ENCODE measurements around the gene CDYL.
"Not testable (repeated sequence)": the region's sequence is repeated elsewhere in the genome, so short reads cannot be mapped to it uniquely, and the experiment has no call there.

The CDYL gene

DNA sequence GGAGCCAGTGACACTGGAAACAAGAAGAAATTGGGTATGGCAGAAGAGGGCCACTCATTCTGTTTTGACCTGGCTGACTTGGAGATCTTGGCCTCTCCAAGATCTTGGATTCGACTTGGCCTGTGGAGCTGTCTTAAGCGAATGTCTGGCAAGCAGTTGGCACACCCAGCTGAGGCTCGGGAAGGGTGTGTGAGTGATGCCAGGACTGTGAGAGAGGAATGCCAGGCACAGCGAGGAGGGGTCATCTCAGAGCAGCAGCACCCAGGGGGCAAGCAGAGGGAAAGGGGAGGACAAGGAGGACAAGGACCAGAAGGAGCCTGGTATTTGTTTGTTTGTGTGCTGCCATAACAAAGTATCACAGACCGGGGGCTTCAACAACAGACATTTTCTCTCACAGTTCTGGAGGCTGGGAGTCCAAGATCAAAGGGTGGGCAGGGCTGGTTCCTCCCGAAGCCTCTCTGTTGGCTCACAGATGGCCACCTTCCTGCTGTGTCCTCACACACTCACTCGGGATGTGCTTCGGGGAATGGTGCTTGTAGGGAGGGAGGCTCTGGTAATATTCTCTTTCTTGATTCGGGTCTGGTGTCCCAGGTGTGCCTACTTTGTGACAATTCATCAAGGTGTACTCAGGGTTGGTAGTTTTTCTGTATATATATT lies 194.7 kb downstream of the CDYL start:
- no peak for DNase-seq

DNA sequence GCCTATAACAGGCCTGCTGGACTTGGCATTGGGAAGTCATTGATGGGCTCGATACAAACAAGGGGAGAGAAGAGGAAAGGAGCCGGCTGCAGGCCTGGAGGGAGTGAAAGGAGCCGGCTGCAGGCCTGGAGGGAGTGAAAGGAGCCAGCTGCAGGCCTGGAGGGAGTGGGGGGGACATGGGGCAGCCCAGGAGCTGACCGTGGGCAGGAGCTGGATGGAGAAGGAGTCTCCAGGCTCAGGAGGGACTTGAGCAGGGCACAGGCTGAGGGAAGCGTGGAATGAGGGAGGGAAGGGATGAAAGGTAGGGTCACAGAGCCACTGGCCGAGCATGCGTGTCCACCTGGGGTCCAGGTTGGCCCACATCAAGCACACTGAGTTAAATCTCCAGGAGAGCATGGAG lies 195.6 kb downstream of the CDYL start:
- DNase-seq: no peak

DNA sequence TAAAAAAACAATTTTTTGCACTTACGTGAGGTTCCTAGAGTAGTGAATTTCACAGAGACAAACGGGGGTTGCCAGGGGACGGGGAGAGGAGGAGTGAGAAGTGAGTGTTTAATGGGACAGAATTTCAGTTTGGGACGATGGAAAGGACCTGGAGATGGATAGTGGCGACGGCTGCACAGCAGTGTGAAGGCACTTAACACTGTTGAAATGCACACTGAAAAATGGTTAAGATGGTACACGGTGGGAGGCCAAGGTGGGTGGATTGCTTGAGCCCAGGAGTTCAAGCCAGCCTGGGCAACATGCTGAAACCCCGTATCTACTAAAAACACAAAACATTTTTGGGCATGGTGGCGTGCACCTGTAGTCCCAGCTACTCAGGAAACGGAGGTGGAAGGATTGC lies 196.2 kb downstream of the CDYL start:
- DNase-seq: no peak

DNA sequence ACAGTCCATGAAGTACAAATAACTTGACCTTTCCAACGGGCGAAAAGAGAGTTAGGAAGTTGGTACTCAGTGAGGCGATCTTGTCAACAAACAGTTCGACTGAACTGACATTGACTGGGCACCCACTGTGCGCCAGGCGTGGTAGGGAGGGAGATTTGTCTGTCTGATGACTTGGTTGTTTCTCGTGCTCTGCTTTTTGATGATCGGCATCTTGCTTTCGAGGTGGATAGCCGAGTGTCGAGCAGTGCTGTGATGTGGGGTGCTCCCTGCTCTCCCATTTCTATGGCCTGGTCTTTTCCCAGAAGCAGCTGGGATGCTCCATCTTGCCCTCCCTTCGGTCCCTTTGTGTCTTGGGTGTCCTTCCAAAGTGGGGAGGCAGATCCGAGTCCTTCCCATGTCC lies 197.2 kb downstream of the CDYL start:
- no peak for DNase-seq

DNA sequence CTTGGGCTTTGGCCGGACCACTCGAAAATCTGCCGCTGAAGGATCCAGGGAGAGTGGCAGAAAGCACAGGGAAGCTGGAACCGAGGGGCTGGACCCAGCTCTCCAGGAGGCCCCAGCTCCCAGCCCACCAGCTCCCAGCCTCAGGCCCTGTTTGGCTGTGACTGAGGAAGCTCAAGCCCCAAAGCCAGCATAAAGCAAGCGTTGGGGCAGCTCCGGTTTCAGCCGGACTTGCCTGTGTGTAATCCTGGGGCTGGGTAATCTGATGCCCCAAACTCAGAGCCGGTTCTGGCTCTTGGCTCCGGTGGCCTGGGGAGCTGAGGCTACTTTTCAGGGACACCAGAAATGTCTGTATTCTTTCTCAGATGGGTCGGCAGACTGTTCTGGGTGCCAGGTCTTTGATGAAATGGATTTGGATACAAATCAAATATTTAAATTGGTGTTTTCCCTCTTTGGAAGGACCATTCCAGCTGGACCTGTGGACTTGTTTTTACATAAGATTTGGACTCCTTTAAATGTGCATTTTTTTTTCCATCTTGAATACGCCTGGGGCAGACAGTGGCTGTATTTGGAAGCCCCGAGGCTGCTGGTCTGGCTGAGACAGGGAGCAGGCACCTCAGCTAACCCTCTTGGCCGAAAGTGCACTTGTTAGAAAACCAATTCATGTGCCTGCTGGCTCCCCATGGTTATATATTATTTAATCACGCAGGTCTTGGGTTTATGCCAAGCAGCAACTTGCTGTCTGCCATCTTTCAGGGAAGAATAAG lies 198.0 kb downstream of the CDYL start:
- DNase-seq: no peak

DNA sequence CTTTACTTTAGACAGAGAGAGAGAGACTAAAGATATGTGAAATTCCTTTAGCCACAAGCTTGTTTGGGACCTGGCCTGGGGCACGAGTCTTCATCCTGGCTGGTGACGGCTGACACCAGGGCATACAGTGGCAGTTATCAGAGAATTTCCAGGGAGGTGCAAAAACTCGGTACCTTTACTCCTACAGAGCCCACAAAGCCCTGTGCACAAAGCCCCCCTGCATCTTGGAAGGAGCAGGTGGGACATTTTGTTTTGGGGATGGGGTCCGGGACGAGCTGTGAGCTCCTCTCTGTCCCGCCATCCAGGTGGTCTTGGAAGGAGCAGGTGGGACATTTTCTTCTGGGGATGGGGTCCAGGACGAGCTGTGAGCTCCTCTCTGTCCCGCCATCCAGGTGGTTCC lies 198.8 kb downstream of the CDYL start:
- DNase-seq: no peak

DNA sequence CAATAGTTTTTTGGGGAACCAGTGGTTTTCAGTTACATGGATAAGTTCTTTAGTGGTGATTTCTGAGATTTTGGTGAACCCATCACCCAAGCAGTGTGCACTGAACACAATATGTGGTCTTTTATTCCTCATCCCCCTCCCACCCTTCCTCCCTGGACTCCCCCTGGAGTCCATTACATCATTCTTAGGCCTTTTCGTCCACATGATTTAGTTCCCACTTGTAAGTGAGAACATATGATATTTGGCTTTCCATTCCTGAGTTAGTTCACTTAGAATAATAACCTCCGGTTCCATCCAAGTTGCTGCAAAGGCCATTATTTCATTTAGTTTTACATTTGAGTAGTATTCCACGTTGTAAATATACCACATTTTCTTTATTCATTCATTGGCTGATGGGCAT lies 199.3 kb downstream of the CDYL start:
- DNase-seq: no peak

DNA sequence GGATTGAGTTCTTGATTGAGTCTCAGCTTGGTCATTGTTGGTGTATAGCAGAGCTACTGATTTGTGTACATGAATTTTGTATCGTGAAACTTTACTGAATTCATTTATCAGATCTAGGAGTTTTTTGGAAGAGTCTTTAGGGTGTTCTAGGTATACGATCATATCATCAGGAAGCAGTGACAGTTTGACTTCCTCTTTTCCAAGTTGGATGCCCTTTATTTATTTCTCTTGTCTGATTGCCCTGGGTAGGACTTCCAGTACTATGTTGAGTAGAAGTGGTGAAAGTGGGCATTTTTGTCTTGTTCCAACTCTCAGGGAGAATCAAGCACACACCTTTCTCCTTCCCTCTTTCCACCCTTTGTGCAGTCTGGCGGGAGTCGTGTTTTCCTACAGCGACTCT lies 201.3 kb downstream of the CDYL start:
- no peak for DNase-seq

DNA sequence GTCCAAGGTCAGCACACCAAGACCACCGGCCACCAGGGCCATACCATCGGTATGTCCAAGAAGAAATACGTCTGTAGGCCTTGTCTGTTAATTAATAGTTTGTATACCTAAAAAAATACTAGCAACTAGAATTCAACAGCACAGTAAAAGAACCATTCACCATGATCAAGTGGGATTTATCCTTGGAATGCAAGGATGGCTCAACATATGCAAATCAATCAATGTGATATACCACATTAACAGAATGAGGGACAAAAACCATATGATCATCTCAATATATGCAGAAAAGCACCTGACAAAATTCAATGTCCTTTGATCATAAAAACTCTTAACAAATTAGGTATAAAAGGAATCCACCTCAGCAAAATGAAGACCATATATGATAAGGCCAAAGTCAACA lies 203.2 kb downstream of the CDYL start:
- DNase-seq: no peak

DNA sequence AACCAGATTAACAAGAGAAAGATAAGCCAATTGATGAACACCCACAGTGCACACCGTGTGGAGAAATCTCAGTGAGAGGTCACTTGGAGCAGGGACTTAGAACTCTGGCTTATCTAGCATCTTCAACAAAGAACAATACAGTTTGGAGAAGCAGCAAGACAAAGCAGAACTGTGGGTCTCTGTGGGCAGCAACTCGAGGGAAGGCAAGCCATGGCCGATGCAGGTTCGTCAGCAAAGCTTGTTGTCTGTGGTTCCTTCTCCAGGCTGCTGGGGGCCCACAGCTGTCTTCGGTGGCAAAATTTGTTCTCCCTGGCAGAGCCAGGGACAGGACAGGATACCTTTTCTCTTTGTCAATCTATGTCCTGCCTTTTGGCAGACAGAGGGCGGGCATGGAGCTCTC lies 205.6 kb downstream of the CDYL start:
- DNase-seq: no peak

DNA sequence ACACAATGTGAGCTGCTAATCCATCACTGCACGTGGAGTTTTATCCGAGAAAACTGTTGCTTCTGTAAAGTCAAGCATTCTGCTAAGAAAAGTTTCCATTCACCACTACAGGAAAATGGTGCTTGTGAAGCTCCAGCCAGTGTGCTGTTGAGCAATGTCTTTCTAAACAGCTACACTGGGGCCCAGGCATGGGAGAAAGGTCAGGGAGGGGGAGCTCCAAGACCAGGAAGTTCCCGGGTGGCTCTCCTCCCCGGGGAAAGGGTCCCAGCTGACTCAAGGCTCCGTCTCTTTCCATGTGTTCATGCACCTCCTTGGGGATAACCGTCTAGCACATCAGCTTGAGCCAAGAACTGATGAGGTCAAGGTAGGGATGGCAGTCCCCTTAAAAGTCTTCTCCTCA lies 207.1 kb downstream of the CDYL start:
- no peak for DNase-seq

DNA sequence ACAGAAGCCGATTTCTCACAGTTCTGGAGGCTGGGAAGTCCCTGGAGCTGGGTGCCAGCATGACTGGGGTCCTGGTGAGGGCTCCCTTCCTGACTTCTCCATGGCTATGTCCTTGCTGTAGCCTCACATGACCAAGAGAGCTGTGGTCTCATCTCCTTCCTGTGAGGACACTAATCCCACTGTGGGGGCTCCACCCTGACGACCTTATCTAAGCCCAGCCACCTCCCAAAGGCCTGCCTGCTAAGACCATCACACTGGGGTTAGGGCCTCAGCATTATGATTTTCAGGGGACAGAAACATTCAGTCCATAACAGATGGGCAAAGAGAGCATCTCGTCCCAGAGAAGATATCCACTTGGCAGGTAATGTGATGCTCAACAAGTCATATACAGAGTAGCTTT lies 210.8 kb downstream of the CDYL start:
- DNase-seq: no peak

DNA sequence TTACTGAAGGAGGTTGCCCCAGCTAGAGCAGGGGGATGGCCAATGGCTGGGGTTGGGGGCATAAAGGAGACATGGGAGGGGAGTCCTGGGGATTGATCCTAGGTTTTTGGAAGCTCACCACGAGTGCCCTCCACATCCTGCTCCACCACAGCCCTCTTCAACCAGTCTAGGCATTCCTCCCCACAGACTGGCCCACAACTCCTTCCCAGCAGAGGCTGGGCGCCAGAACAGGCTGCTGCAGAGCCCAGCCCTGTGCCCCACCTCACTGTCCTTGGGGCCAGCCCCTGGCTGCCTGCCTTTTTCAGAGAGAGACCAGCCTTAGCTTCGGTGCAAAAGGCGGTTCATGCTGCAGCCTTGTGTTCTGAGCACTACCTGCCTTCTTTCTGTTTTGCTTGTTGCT lies 211.2 kb downstream of the CDYL start:
- no peak for DNase-seq

DNA sequence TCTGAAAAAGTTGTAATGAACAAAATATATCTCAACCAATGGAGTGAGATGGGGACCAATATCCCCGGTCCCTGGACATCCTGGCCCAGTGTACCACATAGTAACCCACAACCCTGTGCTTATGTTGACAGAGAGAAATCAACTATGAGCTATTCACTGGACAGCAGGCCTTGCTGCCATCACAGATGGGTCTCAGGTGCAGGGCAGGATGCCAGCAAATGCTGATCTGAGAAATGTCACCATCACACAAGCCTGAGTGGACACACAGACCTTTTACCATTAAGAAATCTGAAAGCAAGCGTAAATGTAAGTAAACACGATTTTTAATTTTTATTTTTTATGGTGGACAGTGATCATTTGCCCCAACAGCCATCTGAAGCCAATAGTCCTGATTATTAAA lies 218.5 kb downstream of the CDYL start:
- DNase-seq: no peak

DNA sequence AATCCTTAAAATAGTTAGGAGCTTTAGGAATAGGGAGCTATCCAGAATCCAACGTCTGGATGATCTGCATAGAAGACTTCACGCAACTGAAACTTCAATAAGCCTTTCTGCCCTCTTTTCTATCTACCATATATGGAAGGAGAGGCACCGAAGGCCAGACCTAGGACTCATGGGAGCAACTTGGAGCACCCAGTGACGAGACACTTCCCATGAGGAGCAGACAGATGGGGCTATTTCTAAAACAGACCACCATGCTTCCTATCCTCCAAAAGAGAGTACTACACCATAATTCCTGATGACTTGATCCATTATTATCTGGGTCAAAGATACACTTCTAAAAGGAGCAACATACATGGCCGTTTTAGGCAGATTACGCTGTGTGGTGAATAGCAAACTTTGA lies 221.7 kb downstream of the CDYL start:
- no peak for DNase-seq

DNA sequence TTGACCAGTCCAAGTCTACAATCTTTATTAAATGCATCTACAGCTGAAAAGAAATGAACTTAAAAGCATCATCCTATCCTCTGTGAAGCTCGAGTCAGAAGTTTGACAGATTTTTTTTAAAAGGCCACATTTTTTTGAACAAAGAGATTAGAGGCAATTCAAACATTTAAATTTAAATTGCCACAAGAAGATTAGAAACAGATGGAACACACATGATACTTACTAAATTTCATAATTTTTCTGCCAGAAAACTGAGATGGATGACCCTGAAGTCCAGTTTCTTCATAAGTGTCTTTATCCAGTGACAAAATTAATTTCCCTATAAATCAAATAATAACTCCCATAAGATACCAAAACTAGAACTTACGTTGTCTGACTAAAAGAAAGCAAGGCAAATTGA lies 223.4 kb downstream of the CDYL start:
- DNase-seq: no peak

DNA sequence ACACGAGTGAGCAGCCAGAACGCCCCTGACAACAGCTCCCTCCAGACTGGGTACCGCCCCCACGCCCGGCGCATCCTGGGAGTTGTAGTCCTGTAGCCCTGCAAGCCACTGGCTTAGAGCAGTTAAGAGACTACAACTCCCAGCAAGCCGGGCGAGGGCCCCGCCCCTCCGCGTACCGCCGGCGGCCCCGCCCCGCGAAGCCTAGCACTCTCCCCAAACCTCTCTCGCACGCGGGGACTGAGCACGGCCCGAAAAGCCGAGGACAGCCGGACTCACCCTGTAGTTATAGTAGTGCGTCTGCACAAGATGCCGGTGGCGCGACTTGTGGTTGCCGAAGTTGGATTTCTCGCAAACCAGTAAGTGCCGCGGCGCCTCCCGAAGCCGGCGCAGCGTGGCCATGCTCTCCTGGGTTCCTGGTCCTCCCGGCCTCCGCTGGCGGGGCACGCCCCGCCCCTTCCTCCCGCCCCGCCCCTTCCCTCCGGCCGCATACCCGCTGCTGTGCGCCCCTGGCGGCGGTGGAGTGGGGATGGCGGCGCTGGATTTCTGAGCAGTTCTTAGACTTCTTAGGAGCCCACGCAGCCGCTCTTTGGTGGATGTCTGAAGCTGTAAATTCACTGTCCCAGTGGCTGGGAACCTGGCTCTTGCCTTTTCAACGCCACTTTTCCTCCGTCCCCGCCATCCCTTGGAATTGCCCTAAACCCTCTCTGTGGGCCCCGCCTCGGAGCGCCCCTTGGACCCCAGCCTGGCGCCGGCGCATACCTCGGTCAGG lies 227.6 kb downstream of the CDYL start, which contains the start of gene RPP40:
Gene RPP40 (minus strand): TSS at position 434 of the 769 bp plus-strand sequence. CDS start 35 bp downstream, at position 399.
- DNase-seq: peak; percentile 98

DNA sequence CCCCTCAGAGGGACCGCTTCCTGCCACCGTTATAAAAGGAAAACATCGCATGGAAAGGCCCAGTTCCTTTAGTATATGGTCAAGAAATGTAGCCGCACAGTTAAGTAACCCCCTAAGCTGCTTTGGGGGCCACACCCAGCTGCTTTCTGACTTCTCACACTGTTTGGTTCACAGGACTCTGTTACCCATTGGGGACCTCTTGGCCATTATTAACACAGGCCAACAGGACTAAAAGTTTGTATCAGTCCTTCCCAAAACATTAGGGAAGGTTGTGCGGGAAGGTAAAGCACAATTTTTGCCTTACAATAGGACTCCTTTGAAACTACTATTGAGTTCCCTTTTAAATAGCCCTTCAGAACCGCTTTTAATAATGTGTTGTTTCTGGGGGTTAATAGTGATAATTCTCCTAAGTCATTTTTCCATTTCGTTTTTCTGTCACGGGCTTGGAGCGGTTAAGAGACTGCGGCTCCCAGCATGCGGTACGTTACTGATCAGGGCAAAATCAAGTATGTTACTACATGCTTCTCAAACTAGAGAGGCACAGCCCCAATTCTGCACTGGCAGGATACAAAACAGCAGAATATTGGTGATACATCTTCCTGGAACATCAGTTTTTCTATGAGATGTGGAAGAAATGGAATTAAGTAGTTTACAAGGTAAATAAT lies 228.3 kb downstream of the CDYL start:
- DNase-seq: no peak

DNA sequence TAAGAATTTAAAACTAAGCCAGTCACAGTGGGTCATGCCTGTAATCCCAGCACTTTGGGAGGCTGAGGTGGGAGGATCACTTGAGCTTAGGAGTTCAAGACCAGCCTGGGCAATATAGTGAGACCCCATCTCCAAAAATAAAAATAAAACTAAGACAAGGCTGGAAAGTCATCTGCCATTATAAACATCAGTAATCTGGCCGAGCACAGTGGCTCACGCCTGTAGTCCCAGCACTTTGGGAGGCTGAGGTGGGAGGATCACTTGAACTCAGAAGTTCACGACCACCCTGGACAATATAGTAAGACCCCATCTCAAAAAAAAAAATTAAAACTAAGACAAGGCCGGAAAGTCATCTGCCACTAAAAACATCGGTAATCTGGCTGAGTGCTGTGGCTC lies 228.8 kb downstream of the CDYL start:
- DNase-seq: not testable (repeated sequence)
